ENCODE measurements around the gene PLG. TPM values are rescaled to one million over a fixed set of nuclear protein-coding genes. Genes with fewer than 3 reads are reported as not detected.
"Not testable (repeated sequence)": the region's sequence is repeated elsewhere in the genome, so short reads cannot be mapped to it uniquely, and the experiment has no call there.

The PLG gene
- total and polyA plus RNA-seq, 2 experiments from 2014 or later, result 0.71 TPM; not detected in 1

DNA sequence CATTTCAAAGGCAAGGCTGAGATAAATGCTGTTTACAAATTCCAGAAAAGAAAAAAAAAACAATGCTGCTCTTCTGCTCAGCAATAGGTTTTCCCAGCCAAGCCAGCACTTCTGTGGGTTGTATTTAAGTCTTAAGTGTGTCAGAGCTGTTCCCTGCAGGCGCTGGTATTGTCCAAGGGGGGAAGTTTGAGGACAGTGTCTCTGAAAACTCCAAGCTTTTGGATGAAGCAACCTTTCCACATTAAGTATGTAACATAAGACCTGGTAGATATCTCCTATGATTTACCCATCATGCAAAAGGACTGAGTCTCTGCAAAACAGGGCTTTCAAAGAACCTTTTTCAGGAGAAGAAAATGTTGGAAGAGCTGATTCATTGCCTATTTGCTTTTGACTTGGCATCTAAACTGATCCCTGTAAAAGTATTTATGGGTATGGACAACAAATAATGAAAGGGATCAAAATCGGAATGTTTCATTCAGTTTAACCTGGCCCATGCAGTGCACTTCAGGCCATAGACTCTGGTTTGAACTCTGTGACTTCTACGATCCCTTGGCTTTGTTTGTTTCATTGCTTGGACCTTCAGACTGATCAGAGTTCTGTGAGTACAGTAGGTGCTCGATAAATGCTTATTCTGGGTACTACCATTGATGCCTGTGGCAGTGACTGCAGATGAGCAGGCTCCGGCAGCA lies 16.1 kb upstream of the PLG start:
- DNase-seq (ENCODE audit: low read depth in 1 of 2, low spot score in 1 of 2), result no peak
- H3K9me3 ChIP-seq (ENCODE audit: low read depth), result no peaks in the 10 kb centered on the region
- no peaks in the 10 kb centered on the region for H3K27me3 ChIP-seq
- no peaks in the 10 kb centered on the region for H3K36me3 ChIP-seq
- TF ChIP-seq, protein P1, sequence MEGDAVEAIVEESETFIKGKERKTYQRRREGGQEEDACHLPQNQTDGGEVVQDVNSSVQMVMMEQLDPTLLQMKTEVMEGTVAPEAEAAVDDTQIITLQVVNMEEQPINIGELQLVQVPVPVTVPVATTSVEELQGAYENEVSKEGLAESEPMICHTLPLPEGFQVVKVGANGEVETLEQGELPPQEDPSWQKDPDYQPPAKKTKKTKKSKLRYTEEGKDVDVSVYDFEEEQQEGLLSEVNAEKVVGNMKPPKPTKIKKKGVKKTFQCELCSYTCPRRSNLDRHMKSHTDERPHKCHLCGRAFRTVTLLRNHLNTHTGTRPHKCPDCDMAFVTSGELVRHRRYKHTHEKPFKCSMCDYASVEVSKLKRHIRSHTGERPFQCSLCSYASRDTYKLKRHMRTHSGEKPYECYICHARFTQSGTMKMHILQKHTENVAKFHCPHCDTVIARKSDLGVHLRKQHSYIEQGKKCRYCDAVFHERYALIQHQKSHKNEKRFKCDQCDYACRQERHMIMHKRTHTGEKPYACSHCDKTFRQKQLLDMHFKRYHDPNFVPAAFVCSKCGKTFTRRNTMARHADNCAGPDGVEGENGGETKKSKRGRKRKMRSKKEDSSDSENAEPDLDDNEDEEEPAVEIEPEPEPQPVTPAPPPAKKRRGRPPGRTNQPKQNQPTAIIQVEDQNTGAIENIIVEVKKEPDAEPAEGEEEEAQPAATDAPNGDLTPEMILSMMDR (IDR thresholded peaks at IDR 0.05; ENCODE audit: low read depth, low read length), result no peak
- no peak overlapping the region for H3K4me3 ChIP-seq
- H3K27ac ChIP-seq, result no peak overlapping the region
- H3K4me1 ChIP-seq (ENCODE audit: low read depth), result no peaks in the 10 kb centered on the region

GRCh38 chr6:160690458-160690857 lies 11.6 kb upstream of the PLG start:
- Histone ChIP-seq H3K4me3 (no peak overlapping the region), H3K36me3 (no peaks in the 10 kb centered on the region), H3K27ac (no peak overlapping the region), H3K9me3 (ENCODE audit: low read depth) (no peaks in the 10 kb centered on the region), H3K27me3 (no peaks in the 10 kb centered on the region), H3K4me1 (ENCODE audit: low read depth) (no peaks in the 10 kb centered on the region)
- TF ChIP-seq, protein P1 (IDR thresholded peaks at IDR 0.05; ENCODE audit: low read depth, low read length), result no peak
- DNase-seq (ENCODE audit: low read depth in 1 of 2, low spot score in 1 of 2), result no peak

DNA sequence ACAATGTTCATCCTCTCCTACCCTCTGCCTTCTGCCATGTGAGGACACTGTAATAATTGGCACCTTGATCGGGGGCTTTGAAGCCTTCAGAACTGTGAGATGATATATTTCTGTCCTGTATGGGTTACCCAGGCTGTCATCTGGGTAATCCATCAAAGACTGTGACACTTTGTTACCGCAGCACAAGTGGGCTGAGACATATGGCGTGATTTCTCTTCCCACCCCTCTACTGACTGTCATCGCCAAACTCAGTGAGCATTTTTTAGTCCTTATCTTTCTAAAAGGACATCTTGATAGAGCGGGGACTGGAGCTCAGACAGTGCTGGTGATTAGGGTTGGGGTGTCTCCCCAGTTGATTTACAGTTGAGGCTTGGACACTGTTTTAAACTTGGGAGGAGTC lies 10.4 kb upstream of the PLG start:
- no peaks in the 10 kb centered on the region for H3K36me3 ChIP-seq
- no peaks in the 10 kb centered on the region for H3K27me3 ChIP-seq

DNA sequence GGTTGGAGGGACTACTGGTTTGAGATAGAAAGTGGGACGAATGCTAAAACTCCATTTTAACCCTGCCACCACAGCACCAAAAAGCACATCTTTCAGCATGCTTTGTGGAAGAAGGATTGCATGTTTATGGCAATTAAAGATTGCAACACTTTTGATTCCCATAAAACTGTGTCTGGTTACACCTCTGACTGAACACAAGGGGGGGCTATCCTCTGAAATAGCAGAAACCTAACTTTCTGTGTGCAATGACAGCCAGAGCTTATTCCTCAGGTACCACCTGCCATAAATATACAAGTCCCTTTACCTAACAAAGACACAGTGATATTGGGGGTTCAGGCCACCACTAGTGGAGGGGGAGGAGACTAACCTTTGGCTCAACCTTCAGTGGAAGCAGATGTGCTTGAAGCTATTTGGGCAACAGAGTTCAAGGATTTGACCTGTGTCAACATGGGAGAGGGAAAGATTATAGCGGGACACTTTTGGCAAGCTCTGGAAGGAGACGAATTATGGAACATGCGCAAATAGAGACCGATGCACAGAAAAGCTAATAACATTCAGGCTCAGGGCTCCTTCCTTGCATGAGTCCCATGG lies 9.6 kb upstream of the PLG start:
- no peak for DNase-seq (ENCODE audit: low read depth in 1 of 2, low spot score in 1 of 2)
- Histone ChIP-seq H3K27me3 (no peaks in the 10 kb centered on the region), H3K27ac (no peak overlapping the region), H3K4me3 (no peak overlapping the region), H3K9me3 (ENCODE audit: low read depth) (no peaks in the 10 kb centered on the region), H3K4me1 (ENCODE audit: low read depth) (no peaks in the 10 kb centered on the region), H3K36me3 (no peaks in the 10 kb centered on the region)
- TF ChIP-seq, protein P1 (IDR thresholded peaks at IDR 0.05; ENCODE audit: low read depth, low read length), result no peak

More for the DNA sequence above, 10.4 kb upstream of the PLG start:
- Histone ChIP-seq H3K9me3 (ENCODE audit: low read depth) (no peaks in the 10 kb centered on the region), H3K4me1 (ENCODE audit: low read depth) (no peaks in the 10 kb centered on the region), H3K4me3 (no peak overlapping the region), H3K27ac (no peak overlapping the region)
- TF ChIP-seq, protein P1 (IDR thresholded peaks at IDR 0.05; ENCODE audit: low read depth, low read length), result no peak
- DNase-seq (ENCODE audit: low read depth in 1 of 2, low spot score in 1 of 2), result no peak

DNA sequence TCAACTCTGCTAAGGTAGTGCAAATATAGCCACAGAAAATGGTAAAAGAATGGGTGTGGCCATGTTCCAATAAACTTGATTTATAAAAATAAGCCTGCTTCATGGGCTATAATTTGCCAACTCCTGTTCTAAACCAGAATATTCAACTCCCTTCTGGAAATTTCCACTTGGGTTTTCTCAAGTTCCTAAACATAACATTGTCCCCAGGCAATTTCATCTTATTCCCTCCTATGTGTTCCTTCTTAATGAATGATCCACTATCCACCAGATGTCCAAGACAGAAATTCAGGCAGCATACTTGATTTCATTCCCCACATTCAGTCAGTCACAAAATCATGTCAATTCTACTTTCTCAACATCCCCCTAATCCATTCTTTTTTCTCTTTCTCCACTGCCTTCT lies 7.0 kb upstream of the PLG start:
- H3K9me3 ChIP-seq (ENCODE audit: low read depth); H3K27ac ChIP-seq; DNase-seq (ENCODE audit: low read depth in 1 of 2, low spot score in 1 of 2); H3K27me3 ChIP-seq; H3K4me3 ChIP-seq; H3K4me1 ChIP-seq (ENCODE audit: low read depth); H3K36me3 ChIP-seq: not testable (repeated sequence)

- not testable (repeated sequence) for DNase-seq (ENCODE audit: low read depth in 1 of 2, low spot score in 1 of 2); H3K4me3 ChIP-seq; H3K27me3 ChIP-seq; H3K27ac ChIP-seq; H3K4me1 ChIP-seq (ENCODE audit: low read depth); H3K36me3 ChIP-seq; H3K9me3 ChIP-seq (ENCODE audit: low read depth)
These were observed 6.4 kb upstream of the PLG start for GRCh38 chr6:160695622-160696021.

DNA sequence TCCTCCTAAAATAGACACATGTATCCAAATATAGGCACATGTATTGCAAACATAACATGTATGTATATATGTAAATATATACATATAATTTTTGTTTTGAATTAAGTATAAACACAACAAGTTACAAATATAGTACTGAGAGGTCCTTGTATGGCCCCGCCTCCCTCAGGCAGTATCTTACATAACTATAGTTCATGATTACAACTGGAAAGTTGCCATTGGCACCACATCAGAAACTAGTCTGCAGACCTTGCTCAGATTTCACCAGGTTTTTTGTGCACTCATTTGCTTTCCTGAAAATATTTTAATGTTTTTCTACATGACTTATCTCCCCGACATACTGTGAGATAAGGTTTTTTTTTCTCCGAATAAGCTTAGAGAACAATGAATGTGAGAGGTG lies 5.2 kb upstream of the PLG start:
- not testable (repeated sequence) for H3K27me3 ChIP-seq; DNase-seq (ENCODE audit: low read depth in 1 of 2, low spot score in 1 of 2); H3K27ac ChIP-seq; H3K4me1 ChIP-seq (ENCODE audit: low read depth); H3K9me3 ChIP-seq (ENCODE audit: low read depth); H3K36me3 ChIP-seq; H3K4me3 ChIP-seq
